Fibroblast of lung (primary cell): ENCODE results near the gene ATP5MG.

Experiments used
- EZH2 ChIP-seq: IDR thresholded peaks from 2 replicates; pipeline ENCODE4 v1.5.1; 2012; ENCODE audit warnings: low read length, control low read depth, mild to moderate bottlenecking; ENCODE audit errors: missing control alignments
- TF ChIP-seq, protein P1 (sequence below), 2 donors: IDR thresholded peaks in 1 of 2; conservative IDR thresholded peaks in 1 of 2; 1 replicate in 1 of 2; 2 replicates in 1 of 2; pipeline ENCODE4 v1.5.1; 2011 to 2012; ENCODE audit warnings: low read length in 2 of 2, control low read depth in 1 of 2, inconsistent platforms in 1 of 2, low read depth in 1 of 2, mild to moderate bottlenecking in 1 of 2

DNA sequence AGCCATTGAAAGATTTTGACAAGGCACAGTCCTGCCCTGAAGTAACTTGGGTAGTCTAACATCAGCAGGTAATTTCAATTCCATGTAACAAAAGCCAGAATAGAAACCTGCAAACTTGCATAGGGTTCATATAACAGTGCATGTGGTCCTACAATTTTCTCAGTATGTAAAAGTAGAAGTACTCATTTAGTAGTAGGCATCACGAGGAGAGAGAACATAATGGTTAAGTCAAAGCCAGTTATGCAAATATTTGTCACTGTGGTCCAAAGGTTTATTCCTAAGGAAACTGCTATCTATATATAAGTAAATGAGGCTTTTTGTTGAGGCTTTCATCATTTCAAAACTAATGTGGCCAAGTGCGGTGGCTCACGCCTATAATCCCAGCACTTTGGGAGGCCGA lies 10.1 kb downstream of the ATP5MG start:
- TF ChIP-seq, protein P1, sequence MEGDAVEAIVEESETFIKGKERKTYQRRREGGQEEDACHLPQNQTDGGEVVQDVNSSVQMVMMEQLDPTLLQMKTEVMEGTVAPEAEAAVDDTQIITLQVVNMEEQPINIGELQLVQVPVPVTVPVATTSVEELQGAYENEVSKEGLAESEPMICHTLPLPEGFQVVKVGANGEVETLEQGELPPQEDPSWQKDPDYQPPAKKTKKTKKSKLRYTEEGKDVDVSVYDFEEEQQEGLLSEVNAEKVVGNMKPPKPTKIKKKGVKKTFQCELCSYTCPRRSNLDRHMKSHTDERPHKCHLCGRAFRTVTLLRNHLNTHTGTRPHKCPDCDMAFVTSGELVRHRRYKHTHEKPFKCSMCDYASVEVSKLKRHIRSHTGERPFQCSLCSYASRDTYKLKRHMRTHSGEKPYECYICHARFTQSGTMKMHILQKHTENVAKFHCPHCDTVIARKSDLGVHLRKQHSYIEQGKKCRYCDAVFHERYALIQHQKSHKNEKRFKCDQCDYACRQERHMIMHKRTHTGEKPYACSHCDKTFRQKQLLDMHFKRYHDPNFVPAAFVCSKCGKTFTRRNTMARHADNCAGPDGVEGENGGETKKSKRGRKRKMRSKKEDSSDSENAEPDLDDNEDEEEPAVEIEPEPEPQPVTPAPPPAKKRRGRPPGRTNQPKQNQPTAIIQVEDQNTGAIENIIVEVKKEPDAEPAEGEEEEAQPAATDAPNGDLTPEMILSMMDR (conservative IDR thresholded peaks at IDR 0.05 in 1 of 2, IDR thresholded peaks at IDR 0.05 in 1 of 2; ENCODE audit: low read depth in 1 of 2, low read length in 2 of 2), result no peak
- no peak for TF ChIP-seq EZH2
